ENCODE measurements around the gene FSIP1.

The FSIP1 gene

DNA sequence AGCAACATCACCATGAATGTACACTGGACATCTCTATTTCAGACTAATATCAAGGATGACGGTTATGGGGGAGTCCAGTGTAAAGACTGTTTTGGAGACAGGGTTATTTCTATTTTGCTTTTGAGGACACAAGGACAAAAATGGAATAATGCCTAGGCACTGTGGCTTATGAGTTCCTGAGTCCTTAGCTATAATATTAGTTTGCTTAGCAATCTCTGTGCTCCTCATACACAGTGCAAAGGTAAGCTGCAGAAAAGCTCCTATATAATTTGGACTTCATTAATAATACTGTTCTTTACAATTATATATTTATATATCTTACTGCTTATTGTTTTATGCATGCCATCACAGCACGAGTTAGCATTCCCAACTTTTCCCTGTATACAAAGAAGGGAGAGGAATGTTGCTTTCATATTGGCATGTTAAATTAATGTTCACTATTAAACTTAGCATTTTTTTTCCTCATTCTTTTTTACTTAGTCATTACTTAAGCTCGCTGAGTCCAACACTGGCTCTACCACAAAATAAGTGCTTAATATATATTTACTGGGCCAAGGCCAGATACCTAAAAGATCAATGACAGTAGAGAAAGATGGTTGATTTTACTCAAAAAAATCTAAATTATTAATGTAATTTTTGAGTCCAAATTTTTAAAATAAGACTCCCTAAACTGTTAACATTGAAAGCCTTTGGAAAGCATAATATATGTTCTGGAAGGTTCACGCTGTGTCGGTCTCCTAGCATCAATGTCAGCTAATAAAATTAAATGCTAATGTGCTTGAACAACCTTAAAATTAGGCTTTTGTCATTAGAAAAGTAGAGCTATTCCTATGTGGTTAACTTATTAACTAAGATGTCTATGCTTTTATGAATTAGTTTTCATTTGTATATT is 187.9 kb downstream of the FSIP1 start:
- DNase-seq (ENCODE audit: low read depth in 2 of 2): no peak

GRCh38 chr15:39593656-39594445 is 188.8 kb downstream of the FSIP1 start:
- DNase-seq (ENCODE audit: low read depth in 2 of 2): peak in 1 of 2 donors; percentile 13

DNA sequence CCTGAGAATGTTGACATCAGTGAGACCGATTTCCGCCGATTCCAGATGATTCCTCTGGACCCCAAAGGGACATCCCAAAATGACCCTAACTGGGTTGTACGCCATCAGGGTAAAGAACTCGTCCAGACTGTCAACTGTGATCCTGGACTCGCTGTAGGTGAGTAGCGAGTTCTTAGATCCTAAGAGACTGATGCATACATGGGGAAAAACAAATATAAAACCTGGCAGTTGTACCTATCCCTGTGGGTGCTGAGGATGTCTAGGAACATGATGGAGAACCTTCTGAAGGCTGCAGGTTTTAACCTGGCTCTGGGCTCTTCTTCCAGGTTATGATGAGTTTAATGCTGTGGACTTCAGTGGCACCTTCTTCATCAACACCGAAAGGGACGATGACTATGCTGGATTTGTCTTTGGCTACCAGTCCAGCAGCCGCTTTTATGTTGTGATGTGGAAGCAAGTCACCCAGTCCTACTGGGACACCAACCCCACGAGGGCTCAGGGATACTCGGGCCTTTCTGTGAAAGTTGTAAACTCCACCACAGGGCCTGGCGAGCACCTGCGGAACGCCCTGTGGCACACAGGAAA is 189.5 kb downstream of the FSIP1 start:
- no peak for DNase-seq (ENCODE audit: low read depth in 2 of 2)

DNA sequence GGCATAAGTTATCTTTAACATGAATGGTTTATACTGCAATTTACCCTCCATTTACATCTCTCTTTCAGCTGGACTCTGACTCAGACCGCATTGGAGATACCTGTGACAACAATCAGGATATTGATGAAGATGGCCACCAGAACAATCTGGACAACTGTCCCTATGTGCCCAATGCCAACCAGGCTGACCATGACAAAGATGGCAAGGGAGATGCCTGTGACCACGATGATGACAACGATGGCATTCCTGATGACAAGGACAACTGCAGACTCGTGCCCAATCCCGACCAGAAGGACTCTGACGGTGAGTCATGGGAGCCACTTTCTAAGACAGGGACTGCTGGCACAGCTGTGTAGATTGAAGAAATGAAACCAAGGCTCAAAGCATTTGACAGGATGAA is 190.1 kb downstream of the FSIP1 start:
- DNase-seq (ENCODE audit: low read depth in 2 of 2): no peak

DNA sequence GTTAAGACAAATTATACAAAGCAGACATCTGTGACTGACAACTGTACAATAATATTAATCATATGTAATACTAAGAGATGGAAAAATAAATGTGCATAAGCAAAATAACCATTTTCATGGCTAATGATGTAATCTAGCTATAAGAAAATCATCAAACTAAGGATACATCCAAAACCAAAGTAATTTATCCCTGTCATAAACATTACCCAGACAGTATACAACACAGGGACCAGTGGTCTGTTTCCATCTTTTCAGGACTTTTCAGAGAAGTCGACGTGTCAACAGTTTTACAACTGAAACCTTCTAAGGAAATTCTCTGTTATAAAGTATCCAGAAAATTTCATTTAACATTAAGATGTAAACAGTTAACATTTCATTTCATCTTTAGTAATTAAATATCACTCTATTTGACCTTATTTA is 190.7 kb downstream of the FSIP1 start:
- DNase-seq (ENCODE audit: low read depth in 2 of 2): no peak

- no peak for DNase-seq (ENCODE audit: low read depth in 2 of 2)
Observed at GRCh38 chr15:39591141-39591895, 191.3 kb downstream of the FSIP1 start.

DNA sequence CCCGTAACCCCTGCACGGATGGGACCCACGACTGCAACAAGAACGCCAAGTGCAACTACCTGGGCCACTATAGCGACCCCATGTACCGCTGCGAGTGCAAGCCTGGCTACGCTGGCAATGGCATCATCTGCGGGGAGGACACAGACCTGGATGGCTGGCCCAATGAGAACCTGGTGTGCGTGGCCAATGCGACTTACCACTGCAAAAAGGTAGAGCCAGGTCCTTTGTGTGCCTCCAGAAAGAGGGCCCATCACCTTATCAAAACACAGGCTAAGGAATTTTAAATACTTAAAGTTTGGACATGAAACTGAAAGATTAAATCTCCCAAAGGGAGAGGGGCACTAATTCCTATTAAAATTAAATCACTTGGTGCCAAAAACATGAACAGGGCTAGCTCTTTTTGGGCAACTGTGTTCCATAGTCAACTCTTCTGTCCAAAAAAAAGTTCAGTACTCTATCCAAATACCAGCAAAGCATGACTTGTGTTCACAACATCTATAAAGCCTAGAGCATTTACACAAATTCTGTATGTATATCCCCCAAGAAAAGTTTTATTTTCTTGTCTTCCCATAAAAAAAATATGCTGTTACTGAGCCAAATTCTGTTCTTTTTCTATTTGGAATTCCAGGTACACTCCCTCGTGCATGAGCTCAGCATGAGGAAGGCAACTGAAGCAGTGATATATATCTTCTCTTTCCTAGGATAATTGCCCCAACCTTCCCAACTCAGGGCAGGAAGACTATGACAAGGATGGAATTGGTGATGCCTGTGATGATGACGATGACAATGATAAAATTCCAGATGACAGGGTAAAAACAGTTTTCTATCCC is 192.6 kb downstream of the FSIP1 start:
- DNase-seq (ENCODE audit: low read depth in 2 of 2): no peak

DNA sequence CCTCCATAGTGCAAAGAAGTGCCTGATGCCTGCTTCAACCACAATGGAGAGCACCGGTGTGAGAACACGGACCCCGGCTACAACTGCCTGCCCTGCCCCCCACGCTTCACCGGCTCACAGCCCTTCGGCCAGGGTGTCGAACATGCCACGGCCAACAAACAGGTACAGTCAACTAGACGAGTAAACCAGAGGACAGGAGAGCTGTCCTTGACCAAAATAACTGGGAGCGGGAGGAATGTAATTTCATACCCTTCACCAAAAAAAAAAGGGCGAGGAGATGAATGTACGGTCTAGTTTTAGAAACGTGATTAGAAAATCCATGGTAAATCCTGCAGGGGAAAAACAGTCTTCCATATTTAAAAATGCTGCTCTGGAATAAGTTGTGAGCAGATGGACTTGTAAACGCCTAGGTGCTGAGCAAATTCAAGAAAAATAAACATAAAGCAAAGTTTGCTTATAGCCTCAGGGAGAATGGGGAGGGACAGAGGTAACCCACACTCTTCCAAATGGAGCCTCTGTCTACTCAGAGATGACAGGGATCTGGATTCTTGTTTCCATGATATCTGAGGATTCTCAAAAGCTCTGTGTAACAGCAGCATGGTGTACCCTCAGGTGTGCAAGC is 193.3 kb downstream of the FSIP1 start:
- no peak for DNase-seq (ENCODE audit: low read depth in 2 of 2)

DNA sequence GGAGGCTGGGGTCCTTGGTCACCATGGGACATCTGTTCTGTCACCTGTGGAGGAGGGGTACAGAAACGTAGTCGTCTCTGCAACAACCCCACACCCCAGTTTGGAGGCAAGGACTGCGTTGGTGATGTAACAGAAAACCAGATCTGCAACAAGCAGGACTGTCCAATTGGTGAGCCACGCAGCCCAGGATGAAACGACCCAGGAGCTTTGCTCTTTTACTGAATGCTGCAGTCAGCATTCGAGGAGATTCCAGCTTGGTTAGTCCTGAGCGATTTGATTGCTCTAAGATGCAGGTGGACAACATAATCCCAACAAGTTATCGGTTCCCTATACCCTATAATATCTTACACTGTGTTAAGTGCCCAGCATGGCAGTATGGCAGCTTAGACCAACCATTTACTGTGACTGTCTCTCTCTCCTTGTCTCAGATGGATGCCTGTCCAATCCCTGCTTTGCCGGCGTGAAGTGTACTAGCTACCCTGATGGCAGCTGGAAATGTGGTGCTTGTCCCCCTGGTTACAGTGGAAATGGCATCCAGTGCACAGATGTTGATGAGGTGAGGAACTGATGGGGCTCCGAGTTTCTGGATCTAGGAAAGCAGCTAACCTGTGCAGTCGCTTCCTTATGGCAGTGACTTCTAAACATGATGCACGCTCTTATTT is 194.0 kb downstream of the FSIP1 start:
- no peak for DNase-seq (ENCODE audit: low read depth in 2 of 2)

GRCh38 chr15:39587731-39588530 is 194.7 kb downstream of the FSIP1 start:
- DNase-seq (ENCODE audit: low read depth in 2 of 2): no peak

GRCh38 chr15:39587096-39587721 is 195.4 kb downstream of the FSIP1 start:
- no peak for DNase-seq (ENCODE audit: low read depth in 2 of 2)

DNA sequence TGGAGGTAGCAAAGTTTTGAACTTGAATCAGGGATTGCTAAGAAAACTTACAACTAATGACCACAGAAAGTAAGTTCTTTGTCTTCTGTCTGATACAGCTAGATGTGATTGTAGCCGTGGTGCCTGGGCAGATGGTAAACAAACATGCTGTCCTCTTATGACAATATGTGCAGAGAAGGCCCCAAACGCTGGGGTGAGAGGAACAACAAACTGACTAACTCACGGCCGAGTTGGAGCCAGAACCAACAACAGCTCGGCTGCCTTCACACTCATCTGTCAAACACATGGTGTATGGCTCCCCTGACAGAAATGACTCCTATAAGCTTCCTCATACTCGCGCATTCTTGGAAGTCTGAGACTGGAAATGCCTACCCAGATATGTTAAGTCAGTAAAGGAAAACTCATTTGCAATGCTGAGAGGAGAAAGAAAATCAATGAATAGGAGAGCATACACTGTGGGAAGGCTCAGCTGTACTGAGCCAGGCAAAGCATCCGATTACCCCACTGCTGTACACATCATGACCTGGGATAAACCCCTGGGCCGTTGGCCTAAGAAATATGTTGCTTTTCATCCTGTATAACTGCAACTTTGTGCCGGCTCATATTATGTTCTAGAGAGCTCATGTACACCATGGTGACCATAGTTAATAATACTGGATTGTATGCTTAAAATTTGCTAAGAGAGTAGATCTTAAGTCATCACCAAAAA is 196.1 kb downstream of the FSIP1 start:
- DNase-seq (ENCODE audit: low read depth in 2 of 2): no peak

GRCh38 chr15:39585871-39586301 is 196.8 kb downstream of the FSIP1 start:
- DNase-seq (ENCODE audit: low read depth in 2 of 2): no peak

DNA sequence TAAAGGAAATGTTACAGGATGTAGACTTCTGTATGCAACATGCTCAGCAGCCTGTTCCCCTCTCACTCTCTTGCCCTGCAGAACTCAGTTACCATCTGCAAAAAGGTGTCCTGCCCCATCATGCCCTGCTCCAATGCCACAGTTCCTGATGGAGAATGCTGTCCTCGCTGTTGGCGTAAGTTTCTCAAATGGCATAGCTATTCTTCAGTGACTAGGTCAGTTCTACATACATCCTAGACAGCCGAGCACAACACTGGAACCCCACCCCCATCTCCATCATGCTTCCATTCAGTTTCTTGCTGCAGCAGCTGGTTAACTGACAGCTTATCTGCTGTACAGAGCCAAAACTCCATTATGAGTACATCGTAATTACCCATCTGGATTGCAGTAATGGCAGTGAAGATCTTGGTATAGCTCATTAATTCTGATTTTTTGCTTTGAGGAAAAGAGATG is 197.2 kb downstream of the FSIP1 start:
- DNase-seq (ENCODE audit: low read depth in 2 of 2): no peak

DNA sequence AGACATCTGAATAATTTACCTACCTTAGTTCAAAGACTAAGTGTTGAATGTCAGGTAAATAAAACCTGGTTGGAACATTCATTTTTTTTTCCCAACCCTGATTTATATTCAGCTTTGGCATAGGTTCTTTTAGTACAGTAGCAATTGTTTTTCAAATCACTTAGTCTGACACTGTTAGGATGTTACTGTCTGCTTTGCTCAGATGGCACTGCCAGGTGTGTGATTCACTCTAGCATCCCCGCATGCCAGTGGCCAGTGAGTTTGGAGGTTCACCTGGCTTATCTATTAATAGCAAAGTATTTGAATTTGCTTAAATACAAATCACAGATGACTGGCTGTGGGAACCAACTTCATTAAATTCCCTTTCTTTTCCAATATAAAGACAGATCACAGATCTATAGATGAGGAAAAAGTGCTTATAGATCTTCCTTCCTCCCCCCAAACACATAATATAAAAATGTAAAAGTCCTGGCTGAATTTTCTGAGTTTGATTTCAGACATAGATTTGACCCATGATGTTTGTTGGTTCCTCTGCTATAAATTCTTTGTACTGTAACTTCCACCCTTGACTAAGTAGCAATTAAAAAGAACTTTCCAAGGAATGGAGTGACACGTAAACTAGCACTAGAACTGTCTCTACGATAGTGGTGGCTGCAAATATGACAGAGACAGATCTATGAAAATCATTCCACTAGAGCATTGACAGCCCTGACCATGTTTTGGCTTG is 197.8 kb downstream of the FSIP1 start:
- DNase-seq (ENCODE audit: low read depth in 2 of 2): no peak

DNA sequence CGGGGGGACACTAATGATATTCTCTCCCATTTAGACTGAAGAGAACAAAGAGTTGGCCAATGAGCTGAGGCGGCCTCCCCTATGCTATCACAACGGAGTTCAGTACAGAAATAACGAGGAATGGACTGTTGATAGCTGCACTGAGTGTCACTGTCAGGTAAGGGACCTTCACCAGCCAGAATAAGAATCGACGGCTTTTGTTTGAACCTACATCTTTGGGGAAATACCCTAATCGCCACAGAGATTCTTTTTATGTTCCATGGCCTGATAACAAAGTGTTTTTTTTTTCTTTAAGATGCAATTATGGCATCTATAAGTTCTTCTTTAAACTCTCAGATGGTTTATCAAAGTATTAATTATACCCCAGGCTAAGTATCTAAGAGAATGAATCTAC is 198.4 kb downstream of the FSIP1 start:
- no peak for DNase-seq (ENCODE audit: low read depth in 2 of 2)

DNA sequence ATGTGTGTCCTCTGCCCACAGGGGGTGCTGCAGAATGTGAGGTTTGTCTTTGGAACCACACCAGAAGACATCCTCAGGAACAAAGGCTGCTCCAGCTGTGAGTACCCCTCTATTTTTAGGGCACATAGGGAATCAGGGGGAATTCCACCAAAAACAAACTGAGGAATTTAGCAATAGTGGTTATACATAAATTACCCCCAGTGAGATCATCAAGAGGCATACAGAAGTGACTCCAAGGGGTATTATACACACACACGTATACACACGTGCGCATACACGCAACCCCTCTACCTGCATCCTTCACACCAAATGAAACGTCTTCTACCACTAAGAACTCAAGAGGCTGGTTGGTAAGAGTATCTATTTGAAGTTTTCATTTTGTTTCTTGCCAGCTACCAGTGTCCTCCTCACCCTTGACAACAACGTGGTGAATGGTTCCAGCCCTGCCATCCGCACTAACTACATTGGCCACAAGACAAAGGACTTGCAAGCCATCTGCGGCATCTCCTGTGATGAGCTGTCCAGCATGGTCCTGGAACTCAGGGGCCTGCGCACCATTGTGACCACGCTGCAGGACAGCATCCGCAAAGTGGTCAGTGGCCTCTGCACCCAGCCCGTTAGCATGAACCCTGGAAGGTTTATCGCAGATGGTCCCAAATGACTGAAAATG is 198.9 kb downstream of the FSIP1 start:
- DNase-seq (ENCODE audit: low read depth in 2 of 2): no peak
